ACC112 (cell line): ENCODE results near the gene GALNT14.

ENCODE experiments used
- H2AFZ ChIP-seq: fragments of 200-600 bp; sonication (generic); one replicate; pipeline ENCODE4 v1.6.0; 2017; ENCODE audit warnings: antibody characterized with exemption, low read length; ENCODE audit not compliant: unreplicated experiment
- H3K27ac ChIP-seq: fragments of 200-600 bp; sonication (generic); 2 replicates; pipeline ENCODE4 v1.5.1; 2014; ENCODE audit warnings: low read depth, mild to moderate bottlenecking, antibody characterized with exemption, low read length, moderate library complexity
- H3K27me3 ChIP-seq: fragments of 200-600 bp; sonication (generic); 2 replicates; pipeline ENCODE4 v1.6.1; 2014; ENCODE audit warnings: mild to moderate bottlenecking, antibody characterized with exemption, low read length, moderate library complexity, mixed read lengths; ENCODE audit not compliant: insufficient read depth
- H3K36me3 ChIP-seq: fragments of 200-600 bp; sonication (generic); 2 replicates; pipeline ENCODE4 v1.6.1; 2016; ENCODE audit warnings: mild to moderate bottlenecking, antibody characterized with exemption, low read length, moderate library complexity, mixed read lengths; ENCODE audit not compliant: insufficient read depth
- H3K4me1 ChIP-seq: fragments of 200-600 bp; sonication (generic); one replicate; pipeline ENCODE4 v1.6.1; 2016; ENCODE audit warnings: low read length, mixed read lengths; ENCODE audit not compliant: insufficient read depth, unreplicated experiment, control insufficient read depth
- H3K4me3 ChIP-seq: fragments of 200-600 bp; sonication (generic); 2 replicates; pipeline ENCODE4 v1.5.1; 2014; ENCODE audit warnings: mild to moderate bottlenecking, low read depth, low read length
- H3K79me2 ChIP-seq: fragments of 200-600 bp; sonication (generic); one replicate; pipeline ENCODE4 v1.6.0; 2016; ENCODE audit warnings: low read length; ENCODE audit not compliant: control insufficient read depth, unreplicated experiment, insufficient read depth

Gene GALNT14

DNA sequence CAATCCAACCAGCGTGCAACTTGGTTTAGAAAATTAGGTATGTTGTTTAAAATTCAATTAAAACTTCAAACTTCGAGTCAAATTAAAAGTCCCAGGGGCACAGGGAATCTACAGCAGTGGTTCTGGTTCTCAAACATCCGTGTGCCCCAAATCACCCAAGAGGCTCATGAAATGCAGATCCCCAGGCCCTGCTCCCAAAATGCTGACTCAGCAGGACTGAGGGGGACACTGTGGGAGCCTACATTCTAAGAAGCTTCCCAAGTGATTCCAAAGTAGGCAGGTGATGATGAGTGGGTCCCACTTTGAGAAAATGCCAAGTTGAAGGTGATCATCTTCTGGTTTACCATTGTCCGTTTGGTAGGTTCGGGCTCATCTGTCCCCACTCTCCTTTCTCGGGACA, 82.3 kb downstream of the GALNT14 start:
- Histone ChIP-seq H3K4me3 (no peak overlapping the region), H3K27me3 (no peaks in the 10 kb centered on the region), H3K79me2 (no peaks in the 10 kb centered on the region), H3K36me3 (no peaks in the 10 kb centered on the region), H3K4me1 (no peaks in the 10 kb centered on the region), H2AFZ (no peak overlapping the region), H3K27ac (no peak overlapping the region)

DNA sequence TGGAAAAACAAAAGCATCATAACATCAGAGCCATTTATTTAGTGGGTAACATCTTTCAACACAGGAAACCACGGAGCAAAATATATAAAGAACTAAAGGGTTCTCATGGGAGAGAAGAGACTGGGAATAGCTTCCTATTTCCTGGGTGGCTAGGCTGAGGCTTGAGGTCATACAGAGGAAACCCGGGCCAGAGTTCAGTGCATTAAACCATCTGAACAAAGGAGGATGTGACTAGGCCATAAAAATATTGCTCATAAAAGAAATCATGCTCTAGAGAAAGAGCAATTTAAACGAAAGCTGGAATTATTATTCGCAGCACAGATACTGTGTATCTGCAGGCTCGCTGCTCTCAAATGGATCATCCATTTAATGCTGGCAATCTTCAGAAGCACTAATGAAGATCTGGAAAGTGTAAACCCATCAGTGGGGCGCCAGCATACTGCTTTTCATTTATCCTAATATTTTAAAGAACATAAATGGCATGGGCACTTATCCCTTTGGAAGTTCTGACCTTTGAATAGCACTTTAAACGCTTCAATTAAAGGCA, 83.3 kb downstream of the GALNT14 start:
- no peak overlapping the region for H3K27ac ChIP-seq
- no peak overlapping the region for H2AFZ ChIP-seq
- no peaks in the 10 kb centered on the region for H3K4me1 ChIP-seq
- H3K36me3 ChIP-seq = no peaks in the 10 kb centered on the region
- no peak overlapping the region for H3K4me3 ChIP-seq
- no peaks in the 10 kb centered on the region for H3K79me2 ChIP-seq
- H3K27me3 ChIP-seq = no peaks in the 10 kb centered on the region

- Histone ChIP-seq H3K4me3 (no peak overlapping the region), H3K36me3 (no peaks in the 10 kb centered on the region), H3K4me1 (no peaks in the 10 kb centered on the region), H3K27ac (no peak overlapping the region), H2AFZ (no peak overlapping the region), H3K27me3 (no peaks in the 10 kb centered on the region), H3K79me2 (no peaks in the 10 kb centered on the region)
Measured at GRCh38 chr2:31053929-31054782, 84.1 kb downstream of the GALNT14 start.

DNA sequence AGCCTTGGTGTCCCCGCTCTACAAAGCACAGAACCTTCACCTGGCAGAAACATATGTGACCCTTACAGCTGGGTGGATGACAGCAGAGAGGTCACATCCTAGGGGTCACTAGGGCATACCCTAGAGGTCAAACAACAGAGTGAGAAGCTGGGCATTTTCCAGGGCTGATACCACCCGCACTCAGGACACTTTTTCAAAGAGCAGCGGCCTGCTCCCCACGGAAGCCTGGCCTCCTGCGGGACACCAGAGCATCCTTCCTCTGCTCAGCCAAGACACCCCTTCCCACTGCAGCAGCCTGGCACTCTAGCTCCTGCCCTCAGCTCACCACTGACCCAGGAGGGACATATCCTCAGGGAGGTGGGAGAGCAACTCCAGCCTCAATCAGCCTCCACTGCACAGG, 86.0 kb downstream of the GALNT14 start:
- H3K4me3 ChIP-seq = no peak overlapping the region
- no peaks in the 10 kb centered on the region for H3K79me2 ChIP-seq
- no peaks in the 10 kb centered on the region for H3K27me3 ChIP-seq
- H3K4me1 ChIP-seq = no peaks in the 10 kb centered on the region
- no peaks in the 10 kb centered on the region for H3K36me3 ChIP-seq
- H2AFZ ChIP-seq = no peak overlapping the region
- H3K27ac ChIP-seq = no peak overlapping the region

DNA sequence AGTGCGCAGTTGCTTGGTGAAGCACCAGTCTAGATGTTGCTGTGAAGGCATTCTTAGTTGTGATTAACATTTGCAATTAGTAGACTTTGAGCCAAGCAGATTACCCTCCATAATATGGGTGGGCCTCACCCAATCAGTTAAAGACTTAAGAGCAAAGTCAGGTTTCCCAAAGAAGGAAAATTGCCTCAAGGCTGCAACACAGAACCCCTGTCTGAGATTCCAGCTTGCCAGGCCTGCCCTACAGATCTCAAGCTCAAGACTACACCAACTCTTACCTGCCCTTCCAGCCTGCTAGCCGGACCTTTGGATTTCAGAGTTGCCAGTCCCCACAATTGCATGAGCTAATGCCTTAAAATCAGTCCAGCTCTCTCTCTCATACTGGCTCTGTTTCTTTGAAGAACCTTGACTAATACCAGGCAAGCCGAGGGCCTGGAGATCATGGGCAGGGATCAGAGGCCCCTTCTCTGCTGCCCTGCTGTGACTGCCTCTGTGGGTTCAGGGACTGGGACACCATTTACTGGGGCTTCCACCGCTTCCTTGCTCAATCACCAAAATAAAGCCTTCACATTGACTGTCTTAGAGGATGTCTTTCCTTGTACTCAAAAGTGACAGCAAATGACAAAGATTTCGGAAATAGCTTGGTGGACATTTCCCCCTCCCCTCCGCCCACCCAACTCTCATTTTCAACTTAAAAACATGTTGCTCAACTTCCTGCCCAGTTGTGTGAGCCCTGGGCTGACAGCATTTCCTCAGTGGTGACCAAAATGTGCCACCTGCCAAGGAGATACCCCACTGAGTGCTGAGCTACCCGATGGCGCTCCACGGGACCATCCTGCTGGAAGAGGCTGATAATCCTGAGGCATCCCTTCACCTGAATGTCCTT, 86.7 kb downstream of the GALNT14 start:
- Histone ChIP-seq H3K27ac (no peak overlapping the region), H3K4me1 (no peaks in the 10 kb centered on the region), H3K27me3 (no peaks in the 10 kb centered on the region), H3K79me2 (no peaks in the 10 kb centered on the region), H2AFZ (no peak overlapping the region), H3K4me3 (no peak overlapping the region), H3K36me3 (no peaks in the 10 kb centered on the region)

DNA sequence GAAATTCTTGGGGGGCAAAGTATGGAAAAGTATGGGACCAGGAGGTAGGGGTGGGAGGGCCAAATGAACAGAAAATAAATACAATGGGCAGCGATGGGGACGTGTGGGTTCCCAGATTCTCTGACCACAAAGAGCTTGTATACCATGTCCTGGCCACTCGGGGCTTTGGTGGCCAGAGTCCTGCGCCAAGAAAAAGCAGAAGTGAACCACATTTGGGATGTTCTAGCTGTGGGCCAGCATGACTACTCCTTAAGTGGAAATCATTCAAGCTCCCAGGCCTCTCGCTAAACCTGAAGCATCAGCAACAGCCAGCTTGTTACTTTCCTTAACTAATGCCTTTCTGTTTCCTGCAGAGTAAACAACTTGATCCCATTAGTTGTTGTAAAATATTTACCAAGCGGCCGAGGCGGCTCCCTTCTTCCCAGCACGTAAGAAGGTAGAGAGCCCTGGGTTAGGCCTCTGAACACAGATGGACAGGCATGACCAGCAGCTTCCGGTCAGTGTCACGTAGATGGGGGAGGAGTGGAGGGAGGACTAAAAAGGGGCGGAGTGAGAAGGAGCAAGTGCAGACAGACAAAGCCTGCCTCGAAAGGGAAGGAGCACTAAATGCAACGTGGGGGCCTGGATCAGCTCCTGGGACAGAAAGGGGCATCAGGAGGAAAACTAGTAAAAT, 88.2 kb downstream of the GALNT14 start:
- Histone ChIP-seq H3K27ac (no peak overlapping the region), H3K4me1 (no peaks in the 10 kb centered on the region), H3K36me3 (no peaks in the 10 kb centered on the region), H2AFZ (no peak overlapping the region), H3K27me3 (no peaks in the 10 kb centered on the region), H3K79me2 (no peaks in the 10 kb centered on the region), H3K4me3 (no peak overlapping the region)

DNA sequence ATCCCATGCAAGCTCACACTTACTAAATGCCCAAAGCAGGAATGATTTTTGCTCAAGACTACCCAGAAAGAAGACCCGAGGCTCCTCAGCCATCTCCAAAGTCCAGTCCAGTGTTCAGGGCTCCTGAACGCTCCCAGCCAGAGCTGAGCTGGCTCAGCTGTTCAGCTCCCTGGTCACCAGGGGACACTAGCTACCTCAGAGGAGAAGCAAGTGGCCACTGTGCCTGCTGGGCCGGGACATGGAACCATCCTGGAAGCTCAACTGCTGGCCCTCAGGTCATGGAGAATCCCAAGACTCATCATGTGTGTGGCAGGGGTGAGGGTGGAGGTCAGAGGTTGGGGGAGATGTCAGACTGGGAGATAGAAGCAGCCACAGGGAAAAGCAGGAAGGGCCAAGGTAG, 89.0 kb downstream of the GALNT14 start:
- Histone ChIP-seq H3K27ac (no peak overlapping the region), H3K27me3 (no peaks in the 10 kb centered on the region), H3K79me2 (no peaks in the 10 kb centered on the region), H3K4me1 (no peaks in the 10 kb centered on the region), H3K36me3 (no peaks in the 10 kb centered on the region), H3K4me3 (no peak overlapping the region), H2AFZ (no peak overlapping the region)

DNA sequence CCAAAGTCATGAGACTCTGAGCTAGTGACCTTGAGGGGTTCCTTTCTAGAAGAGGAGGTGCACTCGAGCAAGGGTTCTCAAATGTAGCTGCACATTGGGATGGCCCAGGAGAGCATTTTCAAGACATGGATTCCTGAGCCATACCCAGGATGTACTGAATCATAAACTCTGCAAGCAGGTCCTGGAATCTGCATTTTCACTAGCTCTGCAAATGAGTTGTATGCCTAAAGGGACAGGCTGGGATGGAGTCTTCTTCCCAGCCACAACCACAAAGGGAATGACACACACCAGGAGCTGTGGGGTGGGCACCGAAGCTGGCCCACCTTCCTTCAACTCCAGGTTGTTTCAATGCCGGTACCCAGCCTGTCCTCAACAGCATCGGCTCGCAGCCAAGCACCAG, 90.6 kb downstream of the GALNT14 start:
- H3K4me1 ChIP-seq = no peaks in the 10 kb centered on the region
- no peak overlapping the region for H2AFZ ChIP-seq
- H3K79me2 ChIP-seq = no peaks in the 10 kb centered on the region
- H3K36me3 ChIP-seq = no peaks in the 10 kb centered on the region
- H3K27ac ChIP-seq = no peak overlapping the region
- no peak overlapping the region for H3K4me3 ChIP-seq
- H3K27me3 ChIP-seq = no peaks in the 10 kb centered on the region

GRCh38 chr2:31038385-31038784, 99.9 kb downstream of the GALNT14 start:
- no peak overlapping the region for H2AFZ ChIP-seq
- no peaks in the 10 kb centered on the region for H3K79me2 ChIP-seq
- H3K4me3 ChIP-seq = no peak overlapping the region
- H3K27me3 ChIP-seq = no peaks in the 10 kb centered on the region
- H3K27ac ChIP-seq = no peak overlapping the region
- H3K36me3 ChIP-seq = no peaks in the 10 kb centered on the region
- H3K4me1 ChIP-seq = no peaks in the 10 kb centered on the region

- H3K36me3 ChIP-seq = no peaks in the 10 kb centered on the region
- no peaks in the 10 kb centered on the region for H3K27me3 ChIP-seq
- no peak overlapping the region for H2AFZ ChIP-seq
- H3K4me3 ChIP-seq = no peak overlapping the region
- no peak overlapping the region for H3K27ac ChIP-seq
- no peaks in the 10 kb centered on the region for H3K79me2 ChIP-seq
- no peaks in the 10 kb centered on the region for H3K4me1 ChIP-seq
Measured at GRCh38 chr2:31037058-31037457, 101.2 kb downstream of the GALNT14 start.
